Endothelial cell of umbilical vein (primary cell): ENCODE data around the gene HOXC5. TPM values are rescaled to one million over a fixed set of nuclear protein-coding genes. Genes with fewer than 3 reads are reported as not detected.
"Not testable (repeated sequence)": the region's sequence is repeated elsewhere in the genome, so short reads cannot be mapped to it uniquely, and the experiment has no call there.

ENCODE experiments used
- BruUV-seq: library from RNA; stranded (reverse); fragments of 400-500 nt; replicated peaks from 2 replicates; lab custom pipeline; 2021; lab: Mats Ljungman, UMichigan
- CTCF ChIA-PET: fragments of 300-600, 350-600 bp; sonication (Branson Sonifier 250); formaldehyde crosslinking; loops from one replicate; lab custom pipeline; 2021; ENCODE audit warnings: antibody characterized with exemption, inconsistent platforms; lab: Charles Lee
- POLR2A ChIA-PET: fragments of 300-600, 350-600 bp; sonication (Branson Sonifier 250); formaldehyde crosslinking; loops from one replicate; lab custom pipeline; 2021; ENCODE audit warnings: antibody characterized with exemption, inconsistent platforms; lab: Charles Lee
- DNase-seq: peaks from one replicate; pipeline ENCODE4 v3.0.0-alpha.2; 2011; ENCODE audit warnings: low read depth, low spot score
- FAIRE-seq: peaks from 2 replicates; lab custom pipeline; 2011; peaks lifted over from hg19 to GRCh38; lab: Jason Lieb, UNC
- H2AFZ ChIP-seq: 2 replicates; pipeline ENCODE4 v1.6.0; 2012; ENCODE audit warnings: low read depth, low read length, control low read depth, inconsistent platforms
- H3K27ac ChIP-seq: 2 replicates; pipeline ENCODE4 v1.5.1; 2011; ENCODE audit warnings: low read depth, mild to moderate bottlenecking, control low read depth, low read length, moderate library complexity; ENCODE audit not compliant: insufficient read depth
- H3K27me3 ChIP-seq, 2 experiments: 2 replicates each; pipeline versions ENCODE4 v1.6.0 to v1.6.1; 2011; ENCODE audit warnings: low read length in 2 of 2, mixed read lengths in 1 of 2; ENCODE audit not compliant: control insufficient read depth in 2 of 2, insufficient read depth in 2 of 2
- H3K36me3 ChIP-seq, 2 experiments: 2 replicates in 1 of 2; 3 replicates in 1 of 2; pipeline ENCODE4 v1.5.1; 2011; ENCODE audit warnings: low read length in 2 of 2, mild to moderate bottlenecking in 1 of 2, moderate library complexity in 1 of 2; ENCODE audit not compliant: control insufficient read depth in 2 of 2, insufficient read depth in 2 of 2; ENCODE audit errors: extremely low read depth in 1 of 2
- H3K4me1 ChIP-seq: 3 replicates; pipeline ENCODE4 v1.5.1; 2011; ENCODE audit warnings: mild to moderate bottlenecking, low read length; ENCODE audit not compliant: control insufficient read depth, insufficient read depth; ENCODE audit errors: extremely low read depth
- H3K4me2 ChIP-seq: 2 replicates; pipeline ENCODE4 v1.6.1; 2011; ENCODE audit warnings: low read length, control low read depth, mixed read lengths; ENCODE audit not compliant: insufficient read depth
- H3K4me3 ChIP-seq, 3 experiments: fragments of 200-600 bp in 1 of 3; sonication (generic), shearing (Covaris generic) in 1 of 3; replicated peaks in 1 of 3; 2 replicates each; pipeline ENCODE4 v1.5.1; 2011 to 2016; ENCODE audit warnings: control low read depth in 3 of 3, low read length in 3 of 3, mild to moderate bottlenecking in 2 of 3, inconsistent platforms in 1 of 3, low read depth in 1 of 3, moderate library complexity in 1 of 3; ENCODE audit not compliant: insufficient read depth in 1 of 3
- H3K79me2 ChIP-seq: 2 replicates; pipeline ENCODE4 v1.6.0; 2012; ENCODE audit warnings: low read length, inconsistent platforms; ENCODE audit not compliant: control insufficient read depth, insufficient read depth
- H3K9ac ChIP-seq: replicated peaks from 2 replicates; pipeline ENCODE3; 2011; ENCODE audit warnings: low read length, control low read depth; ENCODE audit not compliant: insufficient read depth; ENCODE audit errors: extremely low read depth
- H3K9me1 ChIP-seq: replicated peaks from 3 replicates; pipeline ENCODE4 v1.6.0; 2011; ENCODE audit warnings: mild to moderate bottlenecking, low read length; ENCODE audit not compliant: control insufficient read depth, insufficient read depth; ENCODE audit errors: extremely low read depth
- H3K9me3 ChIP-seq: replicated peaks from 2 replicates; pipeline ENCODE4 v1.5.1; 2012; ENCODE audit warnings: low read length, inconsistent platforms; ENCODE audit not compliant: control insufficient read depth, insufficient read depth
- H4K20me1 ChIP-seq: replicated peaks from 2 replicates; pipeline ENCODE3; 2011; ENCODE audit warnings: mild to moderate bottlenecking, low read length; ENCODE audit not compliant: control insufficient read depth, insufficient read depth; ENCODE audit errors: extremely low read depth
- EZH2 ChIP-seq: IDR thresholded peaks from 2 replicates; pipeline ENCODE4 v1.6.1; 2012; ENCODE audit warnings: borderline replicate concordance, low read depth, mild to moderate bottlenecking, moderate library complexity, low read length, inconsistent platforms; ENCODE audit not compliant: severe bottlenecking
- MYC ChIP-seq: IDR thresholded peaks from one replicate; pipeline ENCODE4 v1.6.1; 2011; ENCODE audit warnings: mild to moderate bottlenecking, low read depth, low read length
- POLR2A ChIP-seq: IDR thresholded peaks from 2 replicates; pipeline ENCODE4 v1.6.1; 2012; ENCODE audit warnings: low read depth, mild to moderate bottlenecking, control low read depth, low read length
- dilution Hi-C: fragments of 300-500 bp; cut with MboI; formaldehyde crosslinking; loops from one replicate; pipeline ENCODE4 v1.15.0; 2019; ENCODE audit warnings: low sequenced_read_pairs; ENCODE audit not compliant: extremely low pct_ligation_motif_present
- intact Hi-C: fragments of 100-400 bp; cut with micrococcal nuclease; formaldehyde crosslinking; loops from one replicate; pipeline ENCODE4 v1.10.0; 2022
- polyA plus RNA-seq, 4 experiments: library from polyadenylated mRNA; depleted of rRNA in 3 of 4; stranded (reverse) in 3 of 4; unstranded in 1 of 4; fragments of >200 nt; gene quantifications; 2 replicates each; pipeline versions ENCODE4 v1.2.1 to v1.2.3, GENCODE V29; 2011 to 2012; ENCODE audit warnings: missing spikeins in 1 of 4
- total RNA-seq: library from RNA; stranded (reverse); gene quantifications from 2 replicates; pipeline ENCODE4 v1.2.3, GENCODE V29; 2021

The HOXC5 gene
- total and polyA plus RNA-seq, 2 donors (not counting 3 experiments of a cell fraction or from before 2014, with no cell fraction given): not detected

GRCh38 chr12:54075974-54076373 is 43.1 kb downstream of the HOXC5 start:
- H3K4me3 ChIP-seq: no peak overlapping the region
- POLR2A ChIA-PET: no interaction called here
- TF ChIP-seq MYC: no peak
- no peak for TF ChIP-seq EZH2
- no peak for TF ChIP-seq POLR2A
- no peaks in the 10 kb centered on the region for H3K9me3 ChIP-seq
- H3K4me2 ChIP-seq: no peak overlapping the region
- intact Hi-C loops (no loop called here), dilution Hi-C loops (no loop called here)
- H3K4me1 ChIP-seq: no peaks in the 10 kb centered on the region
- FAIRE-seq (no peak), DNase-seq (no peak)
- H3K27ac ChIP-seq: no peak overlapping the region
- no peaks in the 10 kb centered on the region for H3K36me3 ChIP-seq
- CTCF ChIA-PET: interaction anchor here (0.9 kb wide), 1 partner anchor 91 kb away, joined by 3 read pairs; the partner anchor contains the start of gene HOXC10
- H3K27me3 ChIP-seq: peaks cover 19 to 20% of the 10 kb centered on the region in 2 experiments
- H4K20me1 ChIP-seq: no peaks in the 10 kb centered on the region
- H3K9ac ChIP-seq: no peak overlapping the region
- BruUV-seq: no TSS peak
- no peaks in the 10 kb centered on the region for H3K79me2 ChIP-seq
- H3K9me1 ChIP-seq: no peaks in the 10 kb centered on the region
- no peak overlapping the region for H2AFZ ChIP-seq

GRCh38 chr12:54077843-54078242 is 45.0 kb downstream of the HOXC5 start:
- CTCF ChIA-PET, intact Hi-C loops, BruUV-seq, H3K79me2 ChIP-seq, H3K4me1 ChIP-seq, FAIRE-seq, H2AFZ ChIP-seq, H3K9me3 ChIP-seq, DNase-seq, H3K4me2 ChIP-seq, H4K20me1 ChIP-seq, H3K27ac ChIP-seq, H3K4me3 ChIP-seq, dilution Hi-C loops, H3K9ac ChIP-seq, H3K36me3 ChIP-seq, H3K9me1 ChIP-seq, POLR2A ChIA-PET: not testable (repeated sequence)
- peaks cover 19 to 25% of the 10 kb centered on the region in 2 experiments for H3K27me3 ChIP-seq

DNA sequence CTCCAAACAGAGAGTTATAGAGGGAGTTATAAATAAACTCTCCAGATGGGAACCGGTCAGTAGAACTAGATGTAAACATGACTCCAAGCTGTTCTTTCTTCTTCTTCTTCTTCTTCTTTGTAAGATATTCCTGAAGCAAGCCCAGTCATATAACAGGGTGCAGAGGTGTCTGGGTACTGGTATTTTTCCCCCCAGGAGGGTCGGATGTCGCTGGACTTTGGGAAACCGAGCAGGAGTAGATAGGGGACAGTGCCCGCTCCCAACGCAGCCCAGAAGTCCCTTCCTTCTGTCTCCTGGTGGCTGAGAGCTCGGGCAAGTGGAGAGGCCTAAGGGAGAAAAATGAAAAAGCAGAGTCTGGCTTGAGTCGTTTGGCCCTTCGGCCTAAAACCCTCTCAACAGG is 46.3 kb downstream of the HOXC5 start:
- H3K36me3 ChIP-seq, H4K20me1 ChIP-seq, H3K4me3 ChIP-seq, POLR2A ChIA-PET, H2AFZ ChIP-seq, H3K4me2 ChIP-seq, intact Hi-C loops, H3K9me1 ChIP-seq, FAIRE-seq, dilution Hi-C loops, H3K9me3 ChIP-seq, H3K27ac ChIP-seq, H3K4me1 ChIP-seq, CTCF ChIA-PET, H3K9ac ChIP-seq, DNase-seq, H3K79me2 ChIP-seq, BruUV-seq: not testable (repeated sequence)
- peaks cover 23 to 27% of the 10 kb centered on the region in 2 experiments for H3K27me3 ChIP-seq
